HPDE6-E6E7 (cell line): ENCODE data around the gene CD44.

Experiments
- DNase-seq: peaks from one replicate; pipeline ENCODE4 v3.0.0; 2011; ENCODE audit warnings: missing footprints; ENCODE audit errors: extremely low spot score

CD44 gene

DNA sequence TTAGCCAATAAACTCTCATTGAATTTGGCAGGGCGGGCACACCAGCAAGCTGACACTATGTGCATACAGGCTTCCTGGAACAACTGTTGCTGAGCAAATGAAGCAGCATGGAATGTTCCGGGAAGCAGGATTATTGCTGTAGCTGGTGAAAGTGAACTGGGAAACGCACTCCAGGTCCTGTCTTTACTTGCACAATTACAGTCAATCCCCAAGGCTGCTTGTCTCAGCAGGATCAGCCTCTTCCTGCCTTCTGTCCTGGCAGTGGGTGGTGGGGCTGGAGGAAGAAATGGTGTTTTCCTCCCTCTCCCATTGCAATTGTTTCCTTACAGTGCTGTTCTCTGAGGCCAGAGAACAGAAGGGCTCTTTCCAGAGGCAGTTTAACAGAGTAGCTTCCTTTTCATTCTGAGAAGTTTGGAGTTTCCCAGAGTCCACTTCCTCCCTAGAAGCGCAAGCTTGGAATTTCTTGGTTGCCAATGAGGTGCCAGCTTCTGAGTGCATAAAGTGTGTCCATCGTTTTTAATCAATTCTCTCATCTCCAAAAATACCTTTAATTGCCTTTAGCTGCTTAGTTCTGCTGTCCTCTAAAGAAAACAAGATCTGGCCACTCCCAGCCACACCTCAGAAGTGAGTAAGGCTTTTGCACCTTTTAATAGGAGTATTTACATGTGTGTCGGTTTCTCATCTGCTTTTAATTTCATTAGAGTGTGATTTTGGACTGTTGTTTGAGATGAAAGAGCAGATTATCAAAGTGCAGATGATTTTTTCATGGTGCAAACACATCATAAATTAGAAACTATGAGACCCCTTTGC lies 19.9 kb downstream of the CD44 start:
- no peak for DNase-seq

DNA sequence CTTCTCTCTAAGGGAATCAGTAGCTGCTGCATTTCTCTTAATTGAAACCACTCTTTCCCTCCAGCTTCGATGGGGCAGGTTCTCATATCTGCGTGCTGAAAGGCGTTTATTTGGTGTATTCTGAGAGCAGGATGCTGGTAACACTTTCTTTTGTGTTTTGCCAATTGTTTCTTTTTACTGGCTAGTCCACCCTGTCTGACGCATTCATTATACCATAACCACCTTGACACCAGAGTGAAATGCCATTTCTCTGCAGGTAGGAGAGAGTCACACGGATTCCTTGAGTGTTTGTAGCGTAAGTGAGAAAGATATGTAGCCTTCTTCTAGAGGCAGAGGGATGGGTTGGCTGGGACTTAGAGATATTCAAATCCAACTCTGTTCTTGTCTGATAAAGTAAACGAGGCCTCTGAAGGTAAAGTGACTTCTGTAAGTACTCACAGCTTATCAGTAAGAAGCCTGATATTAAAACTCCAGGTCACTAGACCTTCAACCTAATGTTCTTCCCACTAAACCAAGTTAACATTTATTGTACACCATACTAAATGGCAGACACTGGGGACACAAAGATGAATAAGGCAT lies 21.4 kb downstream of the CD44 start:
- no peak for DNase-seq

DNA sequence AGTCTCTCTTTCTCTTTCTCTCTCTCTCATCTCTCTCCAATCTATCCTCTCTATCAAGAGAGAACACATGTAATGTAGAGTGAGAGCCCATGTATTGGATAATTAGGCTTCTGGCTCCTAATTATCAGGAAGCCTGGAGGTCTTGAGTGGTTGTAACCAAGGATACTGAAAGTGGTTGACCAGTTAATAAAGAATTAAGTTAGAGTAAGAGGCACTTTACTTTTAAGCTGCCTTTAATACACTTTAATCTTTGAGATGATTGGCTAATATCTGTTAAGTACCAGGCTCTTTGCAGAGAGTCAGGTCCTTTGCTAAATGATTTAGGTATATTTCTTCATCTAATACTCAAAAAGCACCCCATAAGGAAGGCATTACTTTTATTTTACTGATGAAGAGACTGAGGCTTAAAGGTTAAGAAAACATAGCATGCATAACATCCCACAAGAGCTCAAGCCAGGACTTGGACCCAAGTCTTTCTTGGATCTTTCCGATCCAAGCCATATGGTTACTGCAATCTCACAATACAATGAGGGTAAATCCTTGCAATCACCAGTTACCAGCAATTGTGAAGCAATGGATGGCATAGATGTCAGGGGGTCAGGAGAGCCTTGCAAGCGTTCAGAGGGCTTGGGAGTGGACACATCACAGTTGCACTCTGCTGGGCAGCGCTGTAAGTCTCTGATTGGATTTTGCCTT lies 22.1 kb downstream of the CD44 start:
- no peak for DNase-seq

DNA sequence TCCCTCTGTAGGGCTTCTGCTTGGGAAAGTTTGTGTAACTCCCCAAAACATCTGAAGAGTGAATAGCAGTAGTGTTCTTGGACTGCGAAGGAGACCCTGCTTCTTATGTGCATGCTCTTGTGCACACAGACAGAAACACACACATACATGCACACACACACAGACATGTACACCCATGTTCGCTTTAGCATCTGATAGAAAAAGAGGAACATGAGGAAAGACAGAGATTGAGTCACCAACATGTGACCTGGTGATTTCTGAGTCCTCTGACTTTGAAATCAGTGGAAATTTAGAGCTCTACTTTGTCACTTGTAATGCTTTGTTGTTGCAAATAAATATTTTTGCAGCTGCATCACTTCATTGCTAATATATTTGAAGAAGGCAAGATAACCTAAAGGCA lies 23.8 kb downstream of the CD44 start:
- DNase-seq = no peak

DNA sequence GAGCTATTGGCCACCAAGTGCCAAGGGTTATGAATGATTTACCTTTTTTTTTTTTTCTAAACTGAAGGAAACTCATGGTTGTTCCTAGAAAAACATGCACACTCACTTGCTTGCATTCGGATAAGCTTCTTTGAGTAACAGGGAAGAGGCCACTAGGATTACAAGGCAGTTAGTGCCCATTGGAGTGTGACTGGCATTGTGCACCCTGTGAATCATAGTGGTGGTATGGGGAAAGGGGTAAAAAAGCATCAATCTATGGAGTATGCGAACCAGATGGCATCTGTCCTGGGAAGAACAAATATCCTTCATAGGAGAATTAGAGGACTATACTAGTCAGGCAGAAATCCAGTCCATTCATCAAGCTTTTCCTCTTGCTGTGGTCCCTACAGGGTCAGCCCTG lies 24.2 kb downstream of the CD44 start:
- no peak for DNase-seq

DNA sequence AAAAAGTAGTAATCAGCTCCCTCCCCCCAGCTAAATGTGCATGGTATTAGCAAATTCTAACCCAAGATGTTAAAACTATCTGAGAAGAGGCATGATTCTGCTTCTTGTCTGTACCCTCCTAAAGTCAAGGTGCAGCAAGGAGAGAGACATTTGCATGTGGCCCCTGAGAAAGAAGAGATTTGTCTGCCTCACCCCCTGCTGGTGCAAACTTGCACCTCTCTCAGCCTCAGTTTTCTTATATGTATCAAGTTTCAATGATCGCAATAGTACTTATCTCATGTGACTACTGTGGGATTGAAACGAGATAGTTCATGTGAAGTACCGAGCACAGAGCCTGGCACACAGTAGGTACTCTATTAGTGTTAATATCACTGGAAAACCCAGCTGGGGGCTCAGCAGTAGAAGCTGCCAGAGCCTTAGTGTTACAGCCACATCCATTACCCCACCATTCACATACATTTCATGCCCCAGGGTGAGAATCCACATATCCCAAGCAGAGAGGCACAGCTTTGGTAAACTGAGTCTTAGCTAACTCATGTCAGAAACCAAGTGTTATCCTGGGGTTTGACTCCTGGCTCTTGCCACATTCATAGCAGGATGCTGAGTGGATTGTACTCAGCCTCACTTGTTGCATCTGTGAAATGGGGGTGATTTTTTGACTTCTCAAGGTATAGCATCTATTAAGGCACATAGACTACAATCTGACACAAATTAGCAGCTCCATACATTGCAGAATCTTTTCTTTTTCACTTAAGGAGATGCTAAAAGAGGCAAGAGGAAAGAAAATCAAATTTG lies 24.9 kb downstream of the CD44 start:
- DNase-seq = no peak

DNA sequence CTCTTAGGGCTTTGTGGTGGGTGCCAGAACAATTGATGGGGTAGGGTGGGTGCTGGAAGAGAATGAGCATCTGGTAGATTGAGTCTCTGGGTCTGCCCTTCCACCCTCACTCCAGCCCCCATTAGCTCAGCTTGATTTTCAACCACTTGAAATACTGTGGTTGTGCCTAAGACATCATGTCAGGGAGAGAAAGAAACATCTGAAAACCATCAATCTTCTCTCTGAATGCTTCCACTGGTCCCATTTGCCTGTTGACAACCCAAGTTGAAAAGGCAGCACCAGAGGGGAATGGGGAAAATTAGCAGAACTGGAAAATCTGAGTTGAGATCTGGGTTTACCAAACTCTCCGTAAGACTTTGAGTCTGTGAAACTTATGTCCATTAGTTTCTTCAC lies 26.1 kb downstream of the CD44 start:
- DNase-seq = no peak

DNA sequence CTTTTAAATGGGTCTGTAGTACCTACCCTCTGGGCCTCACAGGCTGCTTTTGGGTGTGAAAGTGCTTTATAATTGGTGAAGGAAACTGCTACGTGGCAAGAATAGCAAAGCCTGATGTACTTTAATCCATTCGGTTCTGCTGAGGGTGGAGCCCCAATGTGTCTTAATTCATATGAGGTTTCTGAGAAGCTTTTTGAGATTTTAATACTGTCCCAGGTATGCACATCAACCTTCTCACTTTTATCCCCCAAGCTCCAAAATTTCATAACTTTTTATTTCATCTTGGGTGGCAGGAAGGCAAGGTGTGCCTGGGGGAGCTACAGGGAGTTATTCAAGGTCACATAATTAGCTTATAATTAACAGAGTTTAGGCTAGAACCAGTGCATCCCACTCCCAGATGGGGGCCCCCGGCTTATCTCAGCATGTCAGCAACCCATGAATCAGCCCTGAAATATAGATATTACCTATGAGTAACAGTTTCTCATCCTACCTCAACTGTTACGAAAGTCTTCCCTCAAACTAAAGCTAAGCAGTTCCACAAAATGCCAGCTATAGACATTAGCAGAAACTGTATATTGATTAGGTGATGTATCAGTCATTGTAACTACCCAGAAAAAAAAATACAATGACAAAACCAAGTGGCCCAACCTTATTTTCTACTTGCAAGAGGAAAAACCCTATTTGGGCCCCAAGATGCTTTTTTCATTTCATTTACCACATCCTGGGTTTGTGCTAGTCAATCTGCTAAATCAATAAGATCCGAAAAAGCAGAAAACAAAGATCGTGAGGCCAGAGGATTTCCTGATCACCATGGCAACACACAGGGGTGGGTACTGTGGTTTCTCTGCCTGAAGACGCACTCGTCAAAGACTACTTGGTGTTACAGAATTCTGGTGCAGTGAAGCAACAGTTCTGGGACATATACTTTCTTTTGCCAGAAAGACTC lies 26.7 kb downstream of the CD44 start:
- peak; percentile 66 for DNase-seq

DNA sequence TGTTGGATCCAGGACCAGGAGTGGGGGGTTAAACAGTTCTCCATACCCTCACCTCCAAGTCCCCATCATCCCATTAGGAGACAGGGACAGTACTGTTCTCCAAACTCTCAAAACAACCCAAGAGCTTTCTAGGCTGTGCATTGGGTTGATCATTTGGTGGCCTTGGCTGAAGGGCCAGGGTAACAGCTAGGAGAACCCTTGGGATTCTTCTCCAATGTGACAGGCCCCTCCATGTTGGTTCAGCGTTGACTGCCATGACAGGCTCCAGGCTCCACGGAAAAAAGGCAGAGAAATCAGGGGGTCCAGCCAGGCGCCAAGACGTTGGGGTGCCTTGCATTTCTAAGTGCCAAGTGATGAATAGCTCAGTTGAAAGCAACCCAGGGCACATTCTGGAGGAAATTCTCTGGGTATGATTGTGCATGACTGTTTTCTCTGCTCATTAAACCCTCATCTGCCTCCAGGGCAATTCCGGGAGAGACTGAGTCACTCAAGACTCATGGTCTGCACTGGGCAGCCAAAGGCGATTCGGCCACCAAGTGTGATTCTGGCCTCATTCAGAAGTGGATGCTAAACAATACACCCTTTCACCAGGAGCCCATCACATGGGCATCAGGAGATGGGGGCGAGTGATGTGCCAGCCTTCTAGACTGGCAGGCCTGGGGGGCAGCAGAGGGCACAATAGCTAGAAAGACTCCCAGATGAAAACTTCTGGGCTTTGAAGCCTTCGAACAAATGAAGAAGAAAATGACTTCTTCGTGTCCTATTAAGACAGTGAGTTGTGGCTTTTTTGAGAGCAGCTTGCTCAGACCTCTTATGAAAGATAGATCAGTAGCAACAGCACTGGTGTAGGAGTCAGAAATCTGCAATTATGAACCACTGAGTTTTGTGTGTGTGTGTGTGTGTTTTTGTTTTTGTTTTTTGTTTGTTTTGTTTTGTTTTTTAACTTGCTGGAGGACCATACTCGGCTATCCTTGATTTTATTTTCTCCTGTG lies 27.7 kb downstream of the CD44 start:
- DNase-seq = peak; percentile 87

DNA sequence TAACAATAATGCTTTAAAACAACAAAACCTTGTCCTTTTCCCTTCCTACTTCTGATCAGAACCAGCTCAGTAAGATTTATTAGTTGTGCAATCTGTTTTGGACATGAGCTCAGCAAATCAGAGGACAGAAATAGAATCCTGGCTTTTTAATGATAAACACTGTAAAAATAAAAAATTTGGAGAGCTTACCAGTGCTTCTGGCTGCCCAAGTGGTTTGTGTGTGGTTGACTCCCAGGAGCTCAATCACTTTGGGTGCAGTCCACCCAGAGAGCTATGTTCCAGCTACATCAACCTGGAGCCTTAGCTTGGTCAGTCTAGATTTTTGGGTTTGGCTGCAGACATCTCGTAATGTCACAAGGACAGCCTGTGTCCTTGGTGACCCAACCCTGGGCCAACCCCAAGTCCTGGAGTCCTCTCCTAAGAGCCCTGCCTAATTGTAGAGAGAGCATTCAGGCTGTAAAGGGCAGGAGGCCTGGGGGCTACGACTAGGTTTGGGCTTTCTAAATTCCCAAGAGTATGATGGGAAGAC lies 28.5 kb downstream of the CD44 start:
- no peak for DNase-seq

DNA sequence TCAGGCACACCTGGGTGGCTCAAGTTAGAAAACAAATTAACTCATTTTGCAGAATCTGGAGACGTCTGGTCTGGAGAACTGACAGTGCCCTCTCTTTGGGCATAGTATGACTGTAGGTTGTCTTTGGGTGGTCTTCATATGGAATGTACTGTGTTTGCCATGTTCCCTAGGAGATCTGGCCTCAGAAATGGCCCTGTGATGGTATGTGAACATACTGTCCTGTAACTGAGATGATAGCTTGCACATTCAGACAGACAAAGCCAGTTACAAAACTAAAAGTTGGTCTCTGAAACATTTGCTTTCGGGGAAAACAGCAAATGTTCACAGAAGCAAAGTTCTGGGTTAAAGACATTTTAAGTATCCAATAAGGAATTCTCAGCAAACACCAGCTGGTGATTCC lies 29.7 kb downstream of the CD44 start:
- DNase-seq = no peak

DNA sequence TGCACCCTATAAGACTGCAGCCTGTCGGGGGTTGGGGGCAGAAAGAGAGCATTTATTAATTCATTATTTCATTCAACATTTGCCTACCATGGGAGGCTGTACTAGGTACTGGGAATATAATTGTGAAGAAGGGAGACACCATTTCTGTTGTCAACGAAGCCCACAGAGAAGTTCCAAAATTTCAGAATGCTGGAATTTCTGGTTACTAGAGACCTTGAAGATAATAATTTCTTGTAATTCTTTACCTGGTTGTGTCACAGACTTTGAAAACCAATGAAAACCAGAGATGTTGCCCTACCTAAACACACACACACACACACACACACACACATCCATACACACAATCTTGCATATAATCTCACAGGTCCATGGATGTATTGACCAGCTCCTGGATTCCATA lies 30.1 kb downstream of the CD44 start:
- no peak for DNase-seq

DNA sequence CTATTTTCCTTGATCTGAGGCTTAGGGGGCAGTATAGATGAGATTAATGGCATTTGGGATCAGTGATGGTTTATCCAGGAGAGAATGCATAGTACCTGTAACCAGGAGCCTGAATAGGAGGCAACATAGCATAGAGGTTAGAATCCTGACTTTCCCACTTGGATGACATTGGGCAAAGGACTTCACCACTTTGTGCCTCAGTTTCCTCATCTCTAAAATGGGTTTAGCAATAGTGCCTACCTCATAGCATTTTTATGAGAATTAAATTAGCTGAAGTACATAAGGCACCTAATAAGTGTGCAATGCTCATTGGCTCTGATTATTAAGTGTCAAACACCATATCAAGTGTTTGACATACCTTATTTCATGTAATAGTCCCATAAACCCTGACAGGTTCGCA lies 30.8 kb downstream of the CD44 start:
- DNase-seq = no peak

DNA sequence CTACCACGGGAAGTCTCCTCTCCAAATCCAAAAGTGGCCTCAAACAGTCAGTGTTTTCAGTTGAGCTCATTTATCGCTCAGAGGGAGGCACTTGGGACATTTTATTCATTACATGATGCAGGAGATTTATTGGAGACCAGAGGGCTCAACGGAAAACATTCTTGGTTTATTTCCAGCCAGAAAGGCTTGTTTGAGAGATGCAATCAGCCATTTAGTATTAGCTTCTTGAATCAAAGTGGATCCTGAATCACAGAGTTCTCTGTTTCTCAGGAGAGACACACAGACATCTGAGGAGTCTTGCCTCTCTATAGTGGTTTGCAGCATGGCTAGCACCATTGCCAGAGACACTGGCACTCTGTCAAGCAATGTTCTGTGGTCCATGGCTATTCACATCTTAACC lies 31.5 kb downstream of the CD44 start:
- DNase-seq = no peak

DNA sequence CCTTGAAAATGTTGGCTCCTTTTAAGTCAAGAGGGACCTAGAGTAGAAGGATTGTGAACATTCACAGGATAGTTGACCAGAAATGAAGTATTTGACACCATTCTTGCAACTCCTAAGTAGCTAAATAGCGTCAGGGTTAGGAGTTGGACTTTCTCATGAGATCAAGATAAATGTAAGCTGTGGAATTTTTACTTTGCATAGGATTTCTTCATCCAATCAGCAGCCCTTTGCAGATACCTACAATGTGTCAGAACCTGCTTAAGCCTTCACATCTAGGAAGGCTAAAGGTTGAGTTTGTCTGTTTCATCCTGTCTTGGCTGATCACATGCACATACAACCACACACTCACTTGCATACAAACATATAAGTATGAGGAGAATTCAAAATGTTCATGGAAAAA lies 32.3 kb downstream of the CD44 start:
- no peak for DNase-seq

DNA sequence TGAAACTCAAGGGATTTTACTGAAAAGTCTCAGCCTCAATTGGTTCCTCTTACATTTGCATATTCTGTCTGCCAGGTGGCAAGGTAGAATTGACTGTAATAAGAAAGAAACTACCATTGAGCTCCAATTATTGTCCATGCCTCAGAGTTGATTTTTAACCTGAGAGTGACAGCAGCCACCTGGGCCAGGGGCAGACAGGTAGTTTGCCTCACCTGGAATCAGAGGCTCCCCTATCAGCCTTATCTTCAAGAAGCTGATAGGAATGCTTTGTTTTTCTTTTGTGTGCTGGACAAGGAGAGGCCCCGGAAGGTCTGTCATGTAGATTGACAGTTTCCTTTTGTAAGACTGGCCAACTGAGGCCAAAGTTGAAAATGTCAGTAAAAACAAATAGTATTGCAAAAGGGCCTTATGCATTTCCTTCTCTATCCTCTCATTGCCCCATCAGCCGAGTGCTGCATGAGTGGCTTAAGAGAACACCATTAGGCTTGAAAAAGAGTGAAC lies 34.1 kb downstream of the CD44 start:
- no peak for DNase-seq

DNA sequence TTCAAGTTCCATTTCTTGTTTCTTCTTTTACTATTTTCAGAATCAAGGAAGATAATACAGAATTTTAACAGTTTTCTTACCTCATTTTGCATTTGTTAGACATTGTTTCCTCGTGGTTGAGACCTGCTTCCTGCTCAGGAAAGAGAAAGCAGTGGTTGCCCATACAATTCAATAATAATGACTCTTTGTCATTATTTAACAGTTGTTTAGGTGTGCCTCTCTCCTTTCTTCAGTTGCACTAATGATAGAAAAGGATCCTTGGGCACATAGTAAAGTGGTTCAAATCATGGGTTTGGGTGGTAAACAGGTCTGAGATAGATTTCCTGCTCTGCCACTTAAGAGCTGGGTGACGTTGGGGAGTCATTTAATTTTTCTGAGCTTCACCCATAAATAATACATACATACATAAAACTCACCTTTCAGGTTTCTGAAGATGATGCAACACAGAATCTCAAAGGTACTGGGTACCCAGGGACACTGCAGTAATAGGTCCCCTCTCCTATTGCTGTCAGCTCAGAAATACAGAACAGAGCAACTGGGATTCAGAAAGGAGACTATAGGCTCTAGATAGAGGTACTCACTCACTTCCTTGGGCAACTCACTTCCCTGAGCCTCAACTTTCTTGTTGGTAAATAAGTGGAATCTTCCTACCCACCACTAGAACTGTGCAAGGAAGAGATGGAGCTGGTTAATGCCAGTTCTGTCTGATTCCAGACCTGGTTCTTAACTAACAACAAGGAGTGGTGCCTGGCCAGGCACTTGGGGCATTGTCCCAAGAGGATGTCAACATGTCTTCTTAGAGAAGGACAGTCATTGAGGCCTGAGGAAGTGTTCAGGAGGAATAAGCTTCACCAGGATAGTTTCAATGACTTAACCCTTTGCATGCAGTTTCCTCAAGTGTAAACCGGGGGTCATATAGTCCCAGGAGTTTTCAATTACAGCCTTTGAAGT lies 34.9 kb downstream of the CD44 start:
- DNase-seq = no peak

DNA sequence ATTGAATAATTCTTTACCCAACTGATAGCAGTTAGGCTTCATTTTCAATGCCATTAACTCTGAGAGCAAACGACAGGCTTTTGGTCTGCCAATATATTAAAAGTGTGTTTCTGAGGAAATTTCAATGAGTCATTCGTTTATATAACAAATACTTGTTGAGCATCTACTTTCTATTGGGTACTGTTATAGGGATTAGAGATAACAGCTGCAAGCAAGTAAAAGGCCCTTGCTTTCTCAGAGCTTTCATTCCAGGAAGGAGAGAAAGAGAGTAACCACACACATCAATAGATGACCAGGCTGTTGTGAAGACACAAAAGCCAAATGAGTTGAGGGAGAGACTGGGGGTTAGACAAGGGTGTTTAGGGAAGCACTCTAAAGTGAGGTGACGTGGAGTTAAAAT lies 35.7 kb downstream of the CD44 start:
- DNase-seq = no peak
